ENCODE results near the gene PSIP1.

GRCh38 chr9:15475923-15476536 is 34.7 kb downstream of the PSIP1 start:
- no peak for TF ChIP-seq ZNF121 (CRISPR knock-in tag; IDR thresholded peaks at IDR 0.05)
- TF ChIP-seq, protein P1, sequence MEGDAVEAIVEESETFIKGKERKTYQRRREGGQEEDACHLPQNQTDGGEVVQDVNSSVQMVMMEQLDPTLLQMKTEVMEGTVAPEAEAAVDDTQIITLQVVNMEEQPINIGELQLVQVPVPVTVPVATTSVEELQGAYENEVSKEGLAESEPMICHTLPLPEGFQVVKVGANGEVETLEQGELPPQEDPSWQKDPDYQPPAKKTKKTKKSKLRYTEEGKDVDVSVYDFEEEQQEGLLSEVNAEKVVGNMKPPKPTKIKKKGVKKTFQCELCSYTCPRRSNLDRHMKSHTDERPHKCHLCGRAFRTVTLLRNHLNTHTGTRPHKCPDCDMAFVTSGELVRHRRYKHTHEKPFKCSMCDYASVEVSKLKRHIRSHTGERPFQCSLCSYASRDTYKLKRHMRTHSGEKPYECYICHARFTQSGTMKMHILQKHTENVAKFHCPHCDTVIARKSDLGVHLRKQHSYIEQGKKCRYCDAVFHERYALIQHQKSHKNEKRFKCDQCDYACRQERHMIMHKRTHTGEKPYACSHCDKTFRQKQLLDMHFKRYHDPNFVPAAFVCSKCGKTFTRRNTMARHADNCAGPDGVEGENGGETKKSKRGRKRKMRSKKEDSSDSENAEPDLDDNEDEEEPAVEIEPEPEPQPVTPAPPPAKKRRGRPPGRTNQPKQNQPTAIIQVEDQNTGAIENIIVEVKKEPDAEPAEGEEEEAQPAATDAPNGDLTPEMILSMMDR (IDR thresholded peaks at IDR 0.05): no peak
- TF ChIP-seq CBFB (CRISPR knock-in tag; IDR thresholded peaks at IDR 0.05; ENCODE audit: low read depth): no peak
- TF ChIP-seq ATF1 (CRISPR knock-in tag; IDR thresholded peaks at IDR 0.05): no peak
- TF ChIP-seq, protein P2, sequence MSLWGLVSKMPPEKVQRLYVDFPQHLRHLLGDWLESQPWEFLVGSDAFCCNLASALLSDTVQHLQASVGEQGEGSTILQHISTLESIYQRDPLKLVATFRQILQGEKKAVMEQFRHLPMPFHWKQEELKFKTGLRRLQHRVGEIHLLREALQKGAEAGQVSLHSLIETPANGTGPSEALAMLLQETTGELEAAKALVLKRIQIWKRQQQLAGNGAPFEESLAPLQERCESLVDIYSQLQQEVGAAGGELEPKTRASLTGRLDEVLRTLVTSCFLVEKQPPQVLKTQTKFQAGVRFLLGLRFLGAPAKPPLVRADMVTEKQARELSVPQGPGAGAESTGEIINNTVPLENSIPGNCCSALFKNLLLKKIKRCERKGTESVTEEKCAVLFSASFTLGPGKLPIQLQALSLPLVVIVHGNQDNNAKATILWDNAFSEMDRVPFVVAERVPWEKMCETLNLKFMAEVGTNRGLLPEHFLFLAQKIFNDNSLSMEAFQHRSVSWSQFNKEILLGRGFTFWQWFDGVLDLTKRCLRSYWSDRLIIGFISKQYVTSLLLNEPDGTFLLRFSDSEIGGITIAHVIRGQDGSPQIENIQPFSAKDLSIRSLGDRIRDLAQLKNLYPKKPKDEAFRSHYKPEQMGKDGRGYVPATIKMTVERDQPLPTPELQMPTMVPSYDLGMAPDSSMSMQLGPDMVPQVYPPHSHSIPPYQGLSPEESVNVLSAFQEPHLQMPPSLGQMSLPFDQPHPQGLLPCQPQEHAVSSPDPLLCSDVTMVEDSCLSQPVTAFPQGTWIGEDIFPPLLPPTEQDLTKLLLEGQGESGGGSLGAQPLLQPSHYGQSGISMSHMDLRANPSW (CRISPR knock-in tag; conservative IDR thresholded peaks at IDR 0.05; ENCODE audit: low read depth): no peak
- TF ChIP-seq RELA (CRISPR knock-in tag; IDR thresholded peaks at IDR 0.05; ENCODE audit: borderline replicate concordance): no peak
- no peak for TF ChIP-seq NR1H2 (CRISPR knock-in tag; IDR thresholded peaks at IDR 0.05)
- no peak for TF ChIP-seq TCF7 (CRISPR knock-in tag; IDR thresholded peaks at IDR 0.05; ENCODE audit: low read depth)
- TF ChIP-seq NFYB (CRISPR knock-in tag; conservative IDR thresholded peaks at IDR 0.05; ENCODE audit: low read depth): no peak
- TF ChIP-seq, protein P3, sequence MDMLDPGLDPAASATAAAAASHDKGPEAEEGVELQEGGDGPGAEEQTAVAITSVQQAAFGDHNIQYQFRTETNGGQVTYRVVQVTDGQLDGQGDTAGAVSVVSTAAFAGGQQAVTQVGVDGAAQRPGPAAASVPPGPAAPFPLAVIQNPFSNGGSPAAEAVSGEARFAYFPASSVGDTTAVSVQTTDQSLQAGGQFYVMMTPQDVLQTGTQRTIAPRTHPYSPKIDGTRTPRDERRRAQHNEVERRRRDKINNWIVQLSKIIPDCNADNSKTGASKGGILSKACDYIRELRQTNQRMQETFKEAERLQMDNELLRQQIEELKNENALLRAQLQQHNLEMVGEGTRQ (CRISPR knock-in tag; IDR thresholded peaks at IDR 0.05): no peak
- TF ChIP-seq, protein P4, sequence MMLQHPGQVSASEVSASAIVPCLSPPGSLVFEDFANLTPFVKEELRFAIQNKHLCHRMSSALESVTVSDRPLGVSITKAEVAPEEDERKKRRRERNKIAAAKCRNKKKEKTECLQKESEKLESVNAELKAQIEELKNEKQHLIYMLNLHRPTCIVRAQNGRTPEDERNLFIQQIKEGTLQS (CRISPR knock-in tag; conservative IDR thresholded peaks at IDR 0.05): no peak

Data from WTC11 (cell line).